ENCODE data around the gene RBM19. TPM values are rescaled to one million over a fixed set of nuclear protein-coding genes. Genes with fewer than 3 reads are reported as not detected.

RBM19 gene
- total RNA-seq, 1 donor from 2014 or later, result 31.1 TPM

- H3K4me1 Mint-ChIP-seq (ENCODE audit: unreplicated experiment), result no peaks in the 10 kb centered on the region
- no peak overlapping the region for H3K4me3 Mint-ChIP-seq (ENCODE audit: unreplicated experiment)
- no peak for TF ChIP-seq CTCF (IDR thresholded peaks at IDR 0.05)
- H3K27me3 Mint-ChIP-seq (ENCODE audit: unreplicated experiment), result peaks cover 18% of the 10 kb centered on the region
- no peak overlapping the region for H3K27ac Mint-ChIP-seq (ENCODE audit: unreplicated experiment)
- no peaks in the 10 kb centered on the region for H3K9me3 Mint-ChIP-seq (ENCODE audit: unreplicated experiment)
- no peaks in the 10 kb centered on the region for H3K36me3 Mint-ChIP-seq (ENCODE audit: unreplicated experiment)
- no peak for DNase-seq (ENCODE audit: extremely low spot score, unreplicated experiment)
Observed at GRCh38 chr12:113797535-113797868, 168.6 kb downstream of the RBM19 start.

GRCh38 chr12:113796852-113797534, 169.1 kb downstream of the RBM19 start:
- peaks cover 18% of the 10 kb centered on the region for H3K27me3 Mint-ChIP-seq (ENCODE audit: unreplicated experiment)
- H3K9me3 Mint-ChIP-seq (ENCODE audit: unreplicated experiment), result no peaks in the 10 kb centered on the region
- DNase-seq (ENCODE audit: extremely low spot score, unreplicated experiment), result no peak
- H3K27ac Mint-ChIP-seq (ENCODE audit: unreplicated experiment), result no peak overlapping the region
- no peak for TF ChIP-seq CTCF (IDR thresholded peaks at IDR 0.05)
- no peaks in the 10 kb centered on the region for H3K4me1 Mint-ChIP-seq (ENCODE audit: unreplicated experiment)
- no peaks in the 10 kb centered on the region for H3K36me3 Mint-ChIP-seq (ENCODE audit: unreplicated experiment)
- H3K4me3 Mint-ChIP-seq (ENCODE audit: unreplicated experiment), result no peak overlapping the region

GRCh38 chr12:113796066-113796827, 169.9 kb downstream of the RBM19 start:
- DNase-seq (ENCODE audit: extremely low spot score, unreplicated experiment), result no peak
- Mint-ChIP-seq H3K4me3 (ENCODE audit: unreplicated experiment) (no peak overlapping the region), H3K27ac (ENCODE audit: unreplicated experiment) (no peak overlapping the region), H3K36me3 (ENCODE audit: unreplicated experiment) (no peaks in the 10 kb centered on the region), H3K9me3 (ENCODE audit: unreplicated experiment) (no peaks in the 10 kb centered on the region), H3K4me1 (ENCODE audit: unreplicated experiment) (no peaks in the 10 kb centered on the region), H3K27me3 (ENCODE audit: unreplicated experiment) (peaks cover 22% of the 10 kb centered on the region)
- TF ChIP-seq CTCF (IDR thresholded peaks at IDR 0.05), result no peak

- Mint-ChIP-seq H3K4me3 (ENCODE audit: unreplicated experiment) (no peak overlapping the region), H3K27me3 (ENCODE audit: unreplicated experiment) (peaks cover 30% of the 10 kb centered on the region)
Observed at GRCh38 chr12:113795445-113795844, 170.7 kb downstream of the RBM19 start.

More at GRCh38 chr12:113795445-113795844, 170.7 kb downstream of the RBM19 start:
- TF ChIP-seq CTCF (IDR thresholded peaks at IDR 0.05), result no peak
- Mint-ChIP-seq H3K27ac (ENCODE audit: unreplicated experiment) (no peak overlapping the region), H3K9me3 (ENCODE audit: unreplicated experiment) (no peaks in the 10 kb centered on the region), H3K36me3 (ENCODE audit: unreplicated experiment) (no peaks in the 10 kb centered on the region), H3K4me1 (ENCODE audit: unreplicated experiment) (no peaks in the 10 kb centered on the region)
- no peak for DNase-seq (ENCODE audit: extremely low spot score, unreplicated experiment)

All from osteocyte (in vitro differentiated cells).